ENCODE measurements around the gene FAM161A. TPM values are rescaled to one million over a fixed set of nuclear protein-coding genes. Genes with fewer than 3 reads are reported as not detected.
"Not testable (repeated sequence)": the region's sequence is repeated elsewhere in the genome, so short reads cannot be mapped to it uniquely, and the experiment has no call there.

FAM161A gene
- total RNA-seq, 1 donor from 2014 or later: 0.53 TPM

DNA sequence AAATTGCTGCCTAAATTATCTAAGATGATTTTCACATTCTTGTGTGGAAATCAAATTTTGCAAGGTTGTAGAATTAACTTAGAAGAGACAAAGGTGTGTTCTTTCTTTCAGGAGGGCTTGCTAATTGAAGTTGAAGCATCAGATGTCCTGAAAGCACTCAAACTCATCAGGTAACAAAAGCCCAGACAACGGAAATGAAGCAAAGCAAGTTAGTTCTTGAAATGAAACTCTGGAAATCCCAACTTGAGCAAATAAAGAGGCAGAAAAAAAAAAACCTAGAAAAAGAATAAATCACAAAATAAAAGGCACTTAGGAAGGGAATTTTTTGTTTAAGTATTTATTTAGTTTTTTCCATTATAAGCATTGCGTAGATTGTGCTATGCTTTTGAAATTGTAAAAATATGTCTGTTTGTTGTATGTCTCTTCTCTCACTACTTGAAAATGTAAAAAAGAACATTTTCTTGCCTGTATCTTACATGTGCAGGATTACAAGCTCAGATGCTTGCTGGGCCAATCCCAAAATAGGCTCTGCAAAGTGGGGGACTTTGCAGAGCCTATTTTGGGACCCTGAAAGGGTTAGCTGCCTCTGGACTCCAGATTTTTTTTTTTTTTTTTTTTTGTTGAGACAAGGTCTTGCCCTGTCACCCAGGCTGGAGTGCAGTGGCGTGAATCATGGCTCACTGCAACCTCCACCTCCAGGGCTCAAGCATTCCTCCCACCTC, 46.7 kb downstream of the FAM161A start:
- no peaks in the 10 kb centered on the region for H3K36me3 ChIP-seq (ENCODE audit: control insufficient read depth, insufficient read depth, low read length)
- H3K4me3 ChIP-seq (ENCODE audit: low read depth, low read length): no peak overlapping the region
- FAIRE-seq: no peak
- peak; percentile 28 for DNase-seq (ENCODE audit: low read depth)
- TF ChIP-seq, protein P1, sequence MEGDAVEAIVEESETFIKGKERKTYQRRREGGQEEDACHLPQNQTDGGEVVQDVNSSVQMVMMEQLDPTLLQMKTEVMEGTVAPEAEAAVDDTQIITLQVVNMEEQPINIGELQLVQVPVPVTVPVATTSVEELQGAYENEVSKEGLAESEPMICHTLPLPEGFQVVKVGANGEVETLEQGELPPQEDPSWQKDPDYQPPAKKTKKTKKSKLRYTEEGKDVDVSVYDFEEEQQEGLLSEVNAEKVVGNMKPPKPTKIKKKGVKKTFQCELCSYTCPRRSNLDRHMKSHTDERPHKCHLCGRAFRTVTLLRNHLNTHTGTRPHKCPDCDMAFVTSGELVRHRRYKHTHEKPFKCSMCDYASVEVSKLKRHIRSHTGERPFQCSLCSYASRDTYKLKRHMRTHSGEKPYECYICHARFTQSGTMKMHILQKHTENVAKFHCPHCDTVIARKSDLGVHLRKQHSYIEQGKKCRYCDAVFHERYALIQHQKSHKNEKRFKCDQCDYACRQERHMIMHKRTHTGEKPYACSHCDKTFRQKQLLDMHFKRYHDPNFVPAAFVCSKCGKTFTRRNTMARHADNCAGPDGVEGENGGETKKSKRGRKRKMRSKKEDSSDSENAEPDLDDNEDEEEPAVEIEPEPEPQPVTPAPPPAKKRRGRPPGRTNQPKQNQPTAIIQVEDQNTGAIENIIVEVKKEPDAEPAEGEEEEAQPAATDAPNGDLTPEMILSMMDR (IDR thresholded peaks at IDR 0.05; ENCODE audit: insufficient read depth, low read length, severe bottlenecking): no peak
- H3K27me3 ChIP-seq (ENCODE audit: control insufficient read depth, insufficient read depth, low read length): no peaks in the 10 kb centered on the region

DNA sequence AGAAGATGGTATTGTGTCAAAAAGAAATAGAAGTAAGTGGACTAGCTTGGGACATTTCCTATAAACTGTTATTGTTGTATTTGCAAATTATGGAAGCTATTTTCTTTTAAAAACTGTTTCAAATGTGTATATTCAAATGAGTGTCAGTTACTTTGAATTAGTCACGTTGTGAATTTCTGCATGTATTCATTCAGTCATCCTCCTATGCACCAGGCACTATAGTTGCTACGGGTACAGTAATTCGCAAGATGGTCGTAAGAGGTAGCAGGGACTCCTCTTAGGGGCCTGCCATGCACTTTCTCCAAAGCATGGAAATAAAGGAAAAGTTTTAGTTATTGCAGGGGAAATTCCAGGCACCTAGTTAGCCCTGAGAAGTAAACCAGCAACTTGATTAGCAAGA, 51.3 kb downstream of the FAM161A start:
- DNase-seq (ENCODE audit: low read depth) (no peak), FAIRE-seq (no peak)
- Histone ChIP-seq H3K27me3 (ENCODE audit: control insufficient read depth, insufficient read depth, low read length) (no peaks in the 10 kb centered on the region), H3K4me3 (ENCODE audit: low read depth, low read length) (no peak overlapping the region), H3K36me3 (ENCODE audit: control insufficient read depth, insufficient read depth, low read length) (no peaks in the 10 kb centered on the region)
- TF ChIP-seq, protein P1 (IDR thresholded peaks at IDR 0.05; ENCODE audit: insufficient read depth, low read length, severe bottlenecking): no peak

DNA sequence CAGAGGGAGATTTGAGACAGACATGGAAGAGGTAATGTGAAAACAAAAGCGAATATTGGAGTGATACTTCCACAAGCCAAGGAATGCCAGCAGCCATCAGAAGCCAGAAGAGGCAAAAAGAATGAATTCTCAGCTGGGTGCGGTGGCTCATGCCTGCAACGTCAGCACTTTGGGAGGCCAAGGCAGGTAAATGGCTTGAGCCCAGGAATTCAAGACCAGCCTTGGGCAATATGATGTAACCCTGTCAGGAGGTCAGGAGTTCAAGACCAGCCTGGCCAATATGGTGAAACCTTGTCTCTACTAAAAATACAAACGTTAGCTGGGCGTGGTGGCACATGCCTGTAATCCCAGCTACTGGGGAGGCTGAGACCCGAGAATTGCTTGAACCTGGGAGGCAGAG, 54.8 kb downstream of the FAM161A start:
- FAIRE-seq (no peak), DNase-seq (ENCODE audit: low read depth) (no peak)
- Histone ChIP-seq H3K36me3 (ENCODE audit: control insufficient read depth, insufficient read depth, low read length) (no peaks in the 10 kb centered on the region), H3K4me3 (ENCODE audit: low read depth, low read length) (no peak overlapping the region), H3K27me3 (ENCODE audit: control insufficient read depth, insufficient read depth, low read length) (no peaks in the 10 kb centered on the region)
- TF ChIP-seq, protein P1 (IDR thresholded peaks at IDR 0.05; ENCODE audit: insufficient read depth, low read length, severe bottlenecking): no peak

DNA sequence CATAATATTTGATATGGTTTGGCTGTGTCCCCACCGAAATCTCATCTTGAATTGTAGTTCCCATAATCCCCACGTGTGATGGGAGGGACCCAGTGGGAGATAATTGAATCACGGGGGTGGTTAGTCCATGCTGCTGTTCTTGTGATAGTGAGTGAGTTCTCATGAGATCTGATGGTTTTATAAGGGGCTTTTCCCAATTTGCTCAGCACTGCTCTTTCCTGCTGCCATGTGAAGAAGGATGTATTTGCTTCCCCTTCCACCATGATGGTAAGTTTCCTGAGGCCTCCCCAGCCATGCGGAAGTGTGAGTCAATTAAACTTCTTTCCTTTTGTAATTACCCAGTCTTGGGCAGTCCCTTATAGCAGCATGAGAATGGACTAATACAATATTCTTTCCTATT, 56.4 kb downstream of the FAM161A start:
- not testable (repeated sequence) for DNase-seq (ENCODE audit: low read depth); FAIRE-seq

DNA sequence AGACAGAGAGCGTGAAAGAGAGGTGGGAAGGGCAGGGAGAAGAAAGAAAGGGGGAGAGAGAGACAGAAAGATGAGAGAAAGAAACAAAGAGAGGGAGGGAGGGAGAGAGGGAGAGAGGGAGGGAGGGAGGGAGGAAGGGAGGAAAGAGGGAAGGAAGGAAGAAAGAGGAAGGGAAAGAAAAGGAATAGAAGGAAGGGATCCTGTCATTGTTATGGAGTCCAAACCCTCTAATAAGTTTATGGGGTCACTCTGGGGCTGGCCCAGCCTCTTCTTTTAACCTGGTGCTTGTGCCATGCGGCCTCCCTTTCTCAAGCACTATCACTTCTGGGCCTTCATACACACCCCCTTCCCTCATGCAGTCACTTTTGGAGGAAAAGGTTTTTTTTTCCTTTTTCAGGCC, 58.5 kb downstream of the FAM161A start:
- no peak overlapping the region for H3K4me3 ChIP-seq (ENCODE audit: low read depth, low read length)
- FAIRE-seq (no peak), DNase-seq (ENCODE audit: low read depth) (no peak)
- TF ChIP-seq, protein P1 (IDR thresholded peaks at IDR 0.05; ENCODE audit: insufficient read depth, low read length, severe bottlenecking): no peak
- H3K27me3 ChIP-seq (ENCODE audit: control insufficient read depth, insufficient read depth, low read length): no peaks in the 10 kb centered on the region
- H3K36me3 ChIP-seq (ENCODE audit: control insufficient read depth, insufficient read depth, low read length): no peaks in the 10 kb centered on the region

More for the DNA sequence above, 56.4 kb downstream of the FAM161A start:
- H3K27me3 ChIP-seq (ENCODE audit: control insufficient read depth, insufficient read depth, low read length); H3K4me3 ChIP-seq (ENCODE audit: low read depth, low read length); H3K36me3 ChIP-seq (ENCODE audit: control insufficient read depth, insufficient read depth, low read length): not testable (repeated sequence)

DNA sequence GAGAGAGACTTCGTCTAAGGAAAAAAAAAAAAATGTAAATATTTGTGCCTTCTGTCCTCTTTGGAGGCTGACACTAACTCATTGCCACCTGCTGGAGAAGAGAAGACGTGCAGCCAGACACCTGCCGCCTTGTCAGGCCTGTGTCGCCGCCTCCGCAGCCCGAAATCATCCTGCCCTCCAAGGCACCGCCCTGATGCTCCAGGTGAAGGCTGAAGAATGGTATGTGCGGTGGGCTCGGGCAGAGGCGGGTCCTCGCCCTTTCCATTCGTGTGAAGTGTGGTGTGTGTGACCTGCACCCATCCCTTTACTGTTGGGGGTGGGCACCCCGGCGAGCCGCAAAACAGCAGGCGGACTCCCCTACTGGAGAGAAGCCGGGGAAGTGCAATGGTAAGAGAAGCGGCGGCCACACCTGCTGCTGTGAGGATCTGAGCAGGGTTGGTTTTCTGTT, 60.4 kb downstream of the FAM161A start:
- Histone ChIP-seq H3K4me3 (ENCODE audit: low read depth, low read length) (no peak overlapping the region), H3K27me3 (ENCODE audit: control insufficient read depth, insufficient read depth, low read length) (no peaks in the 10 kb centered on the region), H3K36me3 (ENCODE audit: control insufficient read depth, insufficient read depth, low read length) (no peaks in the 10 kb centered on the region)
- TF ChIP-seq, protein P1 (IDR thresholded peaks at IDR 0.05; ENCODE audit: insufficient read depth, low read length, severe bottlenecking): peak; percentile 77
- no peak for FAIRE-seq
- peak; percentile 55 for DNase-seq (ENCODE audit: low read depth)

All from bronchial epithelial cell (primary cell).